Immature natural killer cell (primary cell): ENCODE data around the gene OPHN1. TPM values are rescaled to one million over a fixed set of nuclear protein-coding genes. Genes with fewer than 3 reads are reported as not detected.
"Not testable (repeated sequence)": the region's sequence is repeated elsewhere in the genome, so short reads cannot be mapped to it uniquely, and the experiment has no call there.

Source experiments
- DNase-seq, 3 donors: peaks; one replicate each; pipeline ENCODE4 v3.0.0; 2022; ENCODE audit warnings: mixed read lengths in 1 of 3
- H3K27ac Mint-ChIP-seq, 6 donors: one replicate each; pipeline ENCODE4 v1.8.0; 2020; ENCODE audit warnings: mixed read lengths in 6 of 6, mild to moderate bottlenecking in 5 of 6, inconsistent platforms in 4 of 6, moderate library complexity in 3 of 6
- H3K27me3 Mint-ChIP-seq, 3 donors: one replicate each; pipeline ENCODE4 v1.8.0; 2020 to 2021; ENCODE audit warnings: low read depth in 3 of 3, mild to moderate bottlenecking in 3 of 3, mixed read lengths in 3 of 3, moderate library complexity in 3 of 3, inconsistent platforms in 1 of 3
- H3K36me3 Mint-ChIP-seq, 3 donors: one replicate each; pipeline ENCODE4 v1.8.0; 2020; ENCODE audit warnings: mixed read lengths in 3 of 3, inconsistent platforms in 2 of 3, mild to moderate bottlenecking in 2 of 3
- H3K4me1 Mint-ChIP-seq, 2 donors: one replicate each; pipeline ENCODE4 v1.8.0; 2020; ENCODE audit warnings: inconsistent platforms in 2 of 2, mild to moderate bottlenecking in 2 of 2, mixed read lengths in 2 of 2, moderate library complexity in 1 of 2
- H3K4me3 Mint-ChIP-seq, 5 donors: one replicate each; pipeline ENCODE4 v1.8.0; 2020; ENCODE audit warnings: mild to moderate bottlenecking in 5 of 5, mixed read lengths in 5 of 5, inconsistent platforms in 3 of 5, moderate library complexity in 3 of 5
- H3K9me3 Mint-ChIP-seq, 6 donors: one replicate each; pipeline ENCODE4 v1.8.0; 2020; ENCODE audit warnings: mild to moderate bottlenecking in 6 of 6, mixed read lengths in 6 of 6, inconsistent platforms in 4 of 6, moderate library complexity in 3 of 6
- polyA plus RNA-seq, 3 donors: library from polyadenylated mRNA; unstranded; fragments of 300-500 nt; fragmentation: Illumina TruSeq; gene quantifications; one replicate each; pipeline ENCODE4 v1.2.3, GENCODE V29; 2021

The OPHN1 gene
- polyA plus RNA-seq, 3 donors from 2014 or later, result 0.31 to 0.49 TPM; not detected in 1

DNA sequence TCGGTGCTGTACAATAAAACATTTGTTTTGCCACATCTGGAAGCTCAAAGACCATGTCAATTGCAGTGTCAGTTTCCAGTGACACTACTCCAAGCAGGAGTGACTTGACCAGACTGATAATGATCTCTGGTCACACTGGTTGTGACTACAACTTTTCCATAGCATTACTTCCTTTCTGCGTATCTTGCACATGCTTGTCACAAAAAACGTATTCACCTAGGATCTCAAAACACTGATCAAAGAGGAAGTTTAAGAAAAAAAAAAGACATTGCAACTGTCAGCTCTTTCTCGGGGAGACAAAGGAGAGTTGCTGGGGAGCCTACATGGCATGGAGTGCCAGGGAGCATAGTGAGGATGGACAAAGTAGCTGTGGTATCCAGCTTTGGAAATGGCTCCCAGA, 60.6 kb downstream of the OPHN1 start:
- H3K27ac Mint-ChIP-seq, result no peak overlapping the region
- DNase-seq, result no peak
- H3K9me3 Mint-ChIP-seq, result peaks cover 0 to 5% (median under 1%) of the 10 kb centered on the region in 6 donors
- H3K36me3 Mint-ChIP-seq, result peaks cover 0 to 7% (median 6%) of the 10 kb centered on the region in 3 donors
- no peaks in the 10 kb centered on the region for H3K4me1 Mint-ChIP-seq
- no peak overlapping the region for H3K4me3 Mint-ChIP-seq
- peaks cover 0 to 12% (median 3%) of the 10 kb centered on the region in 3 donors for H3K27me3 Mint-ChIP-seq

GRCh38 chrX:68369559-68369958, 63.7 kb downstream of the OPHN1 start:
- H3K4me1 Mint-ChIP-seq, result no peaks in the 10 kb centered on the region
- no peak overlapping the region for H3K4me3 Mint-ChIP-seq
- H3K9me3 Mint-ChIP-seq, result peaks cover 0 to 5% (median under 1%) of the 10 kb centered on the region in 6 donors
- no peak overlapping the region for H3K27ac Mint-ChIP-seq
- no peak for DNase-seq
- H3K36me3 Mint-ChIP-seq, result peaks cover 0 to 7% (median 6%) of the 10 kb centered on the region in 3 donors
- peaks cover 0 to 13% (median 4%) of the 10 kb centered on the region in 3 donors for H3K27me3 Mint-ChIP-seq

GRCh38 chrX:68365341-68365740, 68.0 kb downstream of the OPHN1 start:
- DNase-seq, result no peak
- no peak overlapping the region for H3K4me3 Mint-ChIP-seq
- peaks cover 0 to 11% (median 6%) of the 10 kb centered on the region in 3 donors for H3K36me3 Mint-ChIP-seq
- peaks cover 0 to 6% (median 2%) of the 10 kb centered on the region in 3 donors for H3K27me3 Mint-ChIP-seq
- H3K4me1 Mint-ChIP-seq, result no peaks in the 10 kb centered on the region
- peaks cover 0 to 5% (median 0%) of the 10 kb centered on the region in 6 donors for H3K9me3 Mint-ChIP-seq
- H3K27ac Mint-ChIP-seq, result no peak overlapping the region

DNA sequence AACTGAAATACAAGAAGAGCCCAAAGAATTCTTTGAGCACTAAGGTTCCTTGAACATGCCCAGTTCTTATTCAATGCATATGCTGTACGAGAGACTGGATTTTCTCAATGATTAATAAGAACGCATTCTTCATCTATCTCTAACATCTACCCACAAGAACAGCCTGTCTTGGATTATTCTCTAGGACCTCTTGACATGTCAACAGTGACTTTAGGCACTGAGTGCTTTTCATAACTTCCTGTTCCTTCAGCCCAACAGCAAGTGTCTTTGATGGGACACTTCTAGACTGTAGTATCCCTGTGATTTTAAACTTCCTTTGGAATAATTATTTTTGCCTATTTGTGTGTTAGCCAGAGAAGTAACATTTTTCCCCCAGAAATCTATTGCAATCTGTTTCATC, 69.3 kb downstream of the OPHN1 start:
- H3K27ac Mint-ChIP-seq, result no peak overlapping the region

GRCh38 chrX:68358679-68359078, 74.6 kb downstream of the OPHN1 start:
- H3K4me1 Mint-ChIP-seq, result no peaks in the 10 kb centered on the region
- peaks cover 0 to 2% (median 0%) of the 10 kb centered on the region in 3 donors for H3K27me3 Mint-ChIP-seq
- H3K27ac Mint-ChIP-seq, result no peak overlapping the region
- H3K4me3 Mint-ChIP-seq, result no peak overlapping the region
- no peak for DNase-seq
- H3K9me3 Mint-ChIP-seq, result no peaks in the 10 kb centered on the region
- H3K36me3 Mint-ChIP-seq, result peaks cover 0 to 4% (median 0%) of the 10 kb centered on the region in 3 donors

More for the DNA sequence above, 69.3 kb downstream of the OPHN1 start:
- Mint-ChIP-seq H3K27me3 (peaks cover 0 to 4% (median 2%) of the 10 kb centered on the region in 3 donors), H3K9me3 (no peaks in the 10 kb centered on the region), H3K4me3 (no peak overlapping the region), H3K36me3 (peaks cover 0 to 4% (median 0%) of the 10 kb centered on the region in 3 donors), H3K4me1 (no peaks in the 10 kb centered on the region)
- no peak for DNase-seq

DNA sequence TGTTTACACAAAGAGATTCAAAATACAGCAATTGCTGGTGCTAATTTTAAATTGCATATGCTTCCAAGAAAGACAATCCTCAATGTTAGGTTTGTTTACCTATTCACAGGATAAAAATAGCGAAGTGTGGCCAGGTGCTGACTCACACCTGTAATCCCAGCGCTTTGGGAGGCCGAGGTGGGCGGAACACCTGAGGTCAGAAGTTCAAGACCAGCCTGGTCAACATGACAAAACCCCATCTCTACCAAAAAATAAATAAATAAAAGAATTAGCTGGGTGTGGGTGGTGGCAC, 77.7 kb downstream of the OPHN1 start:
- Mint-ChIP-seq H3K4me1 (no peaks in the 10 kb centered on the region), H3K27me3 (peaks cover 0 to 2% (median 0%) of the 10 kb centered on the region in 3 donors), H3K9me3 (no peaks in the 10 kb centered on the region), H3K36me3 (no peaks in the 10 kb centered on the region), H3K4me3 (no peak overlapping the region), H3K27ac (no peak overlapping the region)
- DNase-seq, result no peak

DNA sequence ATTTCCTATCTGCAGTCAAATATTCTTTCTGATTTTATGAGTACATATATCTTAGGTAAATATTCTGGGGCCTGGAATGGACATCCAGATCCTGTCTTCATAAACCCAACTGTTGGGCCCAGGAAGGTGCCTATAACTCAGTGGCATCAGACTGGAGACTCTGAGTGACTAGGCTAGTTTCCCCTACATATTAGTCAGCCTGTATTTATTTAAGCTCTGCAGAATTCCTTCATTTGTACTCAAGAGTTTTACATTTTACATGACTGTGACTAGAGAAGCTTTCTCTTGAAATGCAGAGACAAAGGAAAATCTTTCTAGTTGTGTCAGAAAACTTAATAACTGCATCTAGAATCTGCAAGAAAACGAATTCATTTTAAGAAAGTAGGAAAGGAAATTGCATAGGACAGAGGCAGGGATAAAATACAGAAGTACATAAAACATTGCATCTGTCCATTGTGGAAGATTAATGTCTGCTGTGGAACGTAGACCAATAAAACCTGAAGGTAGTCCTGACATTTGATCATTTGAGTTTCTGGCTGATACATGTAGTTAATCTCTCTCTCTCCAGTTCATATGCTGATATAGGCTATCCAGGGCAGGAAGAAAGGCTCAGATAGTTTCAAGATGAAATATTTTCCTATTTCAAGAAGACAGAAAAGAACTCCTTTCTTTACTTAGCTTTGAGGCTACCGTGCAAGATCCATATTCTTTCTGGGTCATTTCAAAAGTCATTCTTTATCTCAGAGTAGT, 78.2 kb downstream of the OPHN1 start:
- Mint-ChIP-seq H3K27ac (no peak overlapping the region), H3K36me3 (no peaks in the 10 kb centered on the region), H3K27me3 (peaks cover 0 to 2% (median 0%) of the 10 kb centered on the region in 3 donors), H3K9me3 (no peaks in the 10 kb centered on the region), H3K4me3 (no peak overlapping the region), H3K4me1 (no peaks in the 10 kb centered on the region)
- DNase-seq, result no peak

DNA sequence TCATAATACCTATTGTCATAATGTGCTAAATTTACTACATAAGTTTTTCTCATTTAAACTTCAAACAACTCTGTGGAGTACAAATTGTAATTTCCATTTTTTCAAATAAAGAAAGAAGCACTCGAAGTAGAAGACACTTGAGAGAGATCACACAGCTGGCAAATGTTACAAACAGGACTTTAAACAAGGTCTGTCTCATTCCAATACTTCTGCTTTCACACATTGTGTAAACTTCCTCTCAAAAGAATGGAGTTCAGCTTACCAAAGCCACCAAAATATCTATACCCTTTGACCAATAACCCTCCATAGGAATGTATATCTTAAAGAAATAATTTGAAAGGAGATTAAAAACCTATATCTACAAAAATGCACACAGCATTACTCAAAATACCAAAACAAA, 88.3 kb downstream of the OPHN1 start:
- Mint-ChIP-seq H3K27ac (no peak overlapping the region), H3K36me3 (peaks cover 0 to 4% (median 0%) of the 10 kb centered on the region in 3 donors), H3K4me1 (no peaks in the 10 kb centered on the region), H3K27me3 (peaks cover 0 to 7% (median 3%) of the 10 kb centered on the region in 3 donors), H3K4me3 (no peak overlapping the region), H3K9me3 (peaks cover 0 to 1% (median 0%) of the 10 kb centered on the region in 6 donors)
- DNase-seq, result no peak

GRCh38 chrX:68343551-68343950, 89.7 kb downstream of the OPHN1 start:
- H3K4me1 Mint-ChIP-seq, result no peaks in the 10 kb centered on the region
- H3K36me3 Mint-ChIP-seq, result peaks cover 0 to 2% (median 0%) of the 10 kb centered on the region in 3 donors
- H3K9me3 Mint-ChIP-seq, result no peaks in the 10 kb centered on the region
- no peak overlapping the region for H3K27ac Mint-ChIP-seq
- H3K4me3 Mint-ChIP-seq, result peak overlapping the region in 1 of 5 donors; percentile 9
- peaks cover 0 to 5% (median 3%) of the 10 kb centered on the region in 3 donors for H3K27me3 Mint-ChIP-seq
- no peak for DNase-seq

DNA sequence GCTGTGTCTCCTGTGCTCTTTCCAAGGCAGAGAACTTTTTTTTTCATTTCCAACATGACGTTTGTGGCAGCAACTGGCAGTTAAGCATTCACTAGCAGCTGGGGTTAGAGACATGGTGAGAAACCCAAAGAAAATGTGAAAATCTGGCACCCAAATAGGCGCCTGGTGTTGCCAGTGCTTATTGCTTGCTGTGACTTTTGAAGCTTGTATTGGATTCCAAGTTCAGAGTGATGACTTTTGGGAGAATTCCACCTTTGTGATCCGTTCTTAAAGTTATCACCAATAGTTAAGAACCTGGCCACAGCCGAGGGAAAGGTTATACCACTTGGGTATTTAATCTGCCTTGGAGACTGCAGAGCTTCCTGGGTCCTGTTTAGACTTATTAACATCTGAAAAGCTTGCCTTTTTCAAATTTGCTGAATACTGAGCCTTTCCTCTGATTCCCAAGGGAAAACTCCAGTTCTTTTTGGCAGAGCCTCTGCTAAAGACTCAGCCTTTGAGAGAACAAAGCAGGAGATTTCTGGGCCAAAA, 101.0 kb downstream of the OPHN1 start:
- no peaks in the 10 kb centered on the region for H3K36me3 Mint-ChIP-seq
- no peaks in the 10 kb centered on the region for H3K4me1 Mint-ChIP-seq
- no peaks in the 10 kb centered on the region for H3K9me3 Mint-ChIP-seq
- H3K27me3 Mint-ChIP-seq, result peaks cover 0 to 2% (median 0%) of the 10 kb centered on the region in 3 donors
- no peak for DNase-seq
- no peak overlapping the region for H3K4me3 Mint-ChIP-seq
- H3K27ac Mint-ChIP-seq, result no peak overlapping the region

DNA sequence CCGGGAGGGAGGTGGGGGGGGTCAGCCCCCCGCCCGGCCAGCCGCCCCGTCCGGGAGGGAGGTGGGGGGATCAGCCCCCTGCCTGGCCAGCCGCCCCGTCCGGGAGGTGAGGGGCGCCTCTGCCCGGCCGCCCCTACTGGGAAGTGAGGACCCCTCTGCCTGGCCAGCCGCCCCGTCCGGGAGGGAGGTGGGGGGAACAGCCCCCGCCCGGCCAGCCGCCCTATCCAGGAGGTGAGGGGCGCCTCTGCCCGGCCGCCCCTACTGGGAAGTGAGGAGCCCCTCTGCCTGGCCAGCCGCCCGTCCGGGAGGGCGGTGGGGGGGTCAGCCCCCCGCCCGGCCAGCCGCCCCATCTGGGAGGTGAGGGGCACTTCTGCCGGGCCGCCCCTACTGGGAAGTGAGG, 106.5 kb downstream of the OPHN1 start:
- H3K4me1 Mint-ChIP-seq, H3K4me3 Mint-ChIP-seq, H3K27ac Mint-ChIP-seq, H3K9me3 Mint-ChIP-seq, H3K27me3 Mint-ChIP-seq, H3K36me3 Mint-ChIP-seq, DNase-seq: not testable (repeated sequence)

DNA sequence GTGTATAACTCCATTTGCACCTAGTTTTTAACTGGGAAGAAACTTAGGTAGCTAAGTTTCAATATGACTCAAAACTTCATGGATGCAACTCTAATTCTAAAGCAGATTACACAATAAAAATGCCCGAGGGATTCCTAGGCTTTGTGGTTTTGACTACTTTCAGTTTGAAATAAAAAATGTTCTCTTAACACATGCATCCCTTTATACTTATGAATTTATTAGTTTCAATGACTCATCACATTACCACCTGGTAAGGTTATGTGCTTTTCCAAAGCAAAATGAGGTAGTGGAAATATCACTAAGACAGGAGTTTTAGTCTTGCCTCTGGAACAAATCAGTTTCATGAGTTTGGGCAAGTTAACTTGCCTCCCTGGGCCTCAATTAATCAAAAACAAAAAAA, 125.5 kb downstream of the OPHN1 start:
- H3K4me1 Mint-ChIP-seq, result peaks cover 29 to 49% of the 10 kb centered on the region in 2 donors
- H3K27ac Mint-ChIP-seq, result no peak overlapping the region
- H3K4me3 Mint-ChIP-seq, result no peak overlapping the region
- peaks cover 0 to 9% (median 4%) of the 10 kb centered on the region in 3 donors for H3K27me3 Mint-ChIP-seq
- no peaks in the 10 kb centered on the region for H3K36me3 Mint-ChIP-seq
- no peak for DNase-seq
- no peaks in the 10 kb centered on the region for H3K9me3 Mint-ChIP-seq

DNA sequence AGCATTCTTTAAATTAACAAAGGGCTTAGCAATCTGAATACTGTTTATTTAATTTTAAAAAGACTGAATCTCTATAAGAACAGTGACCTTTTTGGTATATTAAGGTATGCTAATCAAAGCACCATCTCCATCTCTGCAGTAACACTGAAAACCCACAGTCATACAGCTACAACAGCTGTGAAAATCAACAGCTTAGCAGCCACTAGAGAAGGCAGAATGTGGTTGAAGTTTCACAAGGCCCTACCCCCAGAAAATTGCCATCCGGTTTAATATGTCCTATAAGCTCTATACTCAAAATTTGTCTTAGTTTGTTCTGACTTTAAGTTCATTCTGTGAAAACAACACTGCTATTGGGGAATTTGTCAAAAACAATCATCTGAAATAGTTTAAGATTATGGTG, 128.7 kb downstream of the OPHN1 start:
- Mint-ChIP-seq H3K4me1 (peaks cover 31 to 44% of the 10 kb centered on the region in 2 donors), H3K27ac (peak overlapping the region in 4 of 6 donors; percentile 24 to 68 (median 50)), H3K9me3 (no peaks in the 10 kb centered on the region), H3K4me3 (peak overlapping the region in 4 of 5 donors; percentile 25 to 74 (median 38)), H3K27me3 (peaks cover 0 to 4% (median 4%) of the 10 kb centered on the region in 3 donors), H3K36me3 (no peaks in the 10 kb centered on the region)
- peak; percentile 57 to 70 (median 67) for DNase-seq

DNA sequence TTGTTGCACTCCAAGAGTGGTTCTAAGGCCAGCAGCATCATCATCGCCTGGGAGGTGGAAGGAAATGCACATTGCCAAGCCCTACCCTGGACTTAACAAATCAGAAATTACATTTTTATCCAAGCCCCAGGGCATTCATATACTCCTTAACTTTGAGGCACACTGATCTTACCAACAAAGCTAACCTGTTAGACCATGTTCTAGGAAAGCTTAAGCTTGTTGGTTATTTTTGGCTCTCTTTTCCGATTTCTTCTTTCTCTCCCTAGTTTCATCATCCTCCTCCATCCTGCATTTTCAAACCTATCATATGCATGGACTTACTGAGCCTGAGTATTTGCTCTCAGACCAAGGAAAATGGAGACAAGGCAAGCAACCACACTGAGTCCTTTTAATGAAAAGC, 133.4 kb downstream of the OPHN1 start:
- no peak for DNase-seq
- Mint-ChIP-seq H3K27me3 (no peaks in the 10 kb centered on the region), H3K9me3 (no peaks in the 10 kb centered on the region), H3K4me3 (no peak overlapping the region), H3K4me1 (peaks cover 15 to 17% of the 10 kb centered on the region in 2 donors), H3K27ac (no peak overlapping the region), H3K36me3 (no peaks in the 10 kb centered on the region)
